NCI-H82 treated with DMSO at 0.1 percent for 48 hours (cell line): ENCODE results near the gene CFAP61.
"Not testable (repeated sequence)": the region's sequence is repeated elsewhere in the genome, so short reads cannot be mapped to it uniquely, and the experiment has no call there.

Experiments used
- DNase-seq: peaks from one replicate; lab custom pipeline; 2025; ENCODE audit not compliant: unreplicated experiment; lab: John Stamatoyannopoulos, UW

CFAP61 gene, protein sequence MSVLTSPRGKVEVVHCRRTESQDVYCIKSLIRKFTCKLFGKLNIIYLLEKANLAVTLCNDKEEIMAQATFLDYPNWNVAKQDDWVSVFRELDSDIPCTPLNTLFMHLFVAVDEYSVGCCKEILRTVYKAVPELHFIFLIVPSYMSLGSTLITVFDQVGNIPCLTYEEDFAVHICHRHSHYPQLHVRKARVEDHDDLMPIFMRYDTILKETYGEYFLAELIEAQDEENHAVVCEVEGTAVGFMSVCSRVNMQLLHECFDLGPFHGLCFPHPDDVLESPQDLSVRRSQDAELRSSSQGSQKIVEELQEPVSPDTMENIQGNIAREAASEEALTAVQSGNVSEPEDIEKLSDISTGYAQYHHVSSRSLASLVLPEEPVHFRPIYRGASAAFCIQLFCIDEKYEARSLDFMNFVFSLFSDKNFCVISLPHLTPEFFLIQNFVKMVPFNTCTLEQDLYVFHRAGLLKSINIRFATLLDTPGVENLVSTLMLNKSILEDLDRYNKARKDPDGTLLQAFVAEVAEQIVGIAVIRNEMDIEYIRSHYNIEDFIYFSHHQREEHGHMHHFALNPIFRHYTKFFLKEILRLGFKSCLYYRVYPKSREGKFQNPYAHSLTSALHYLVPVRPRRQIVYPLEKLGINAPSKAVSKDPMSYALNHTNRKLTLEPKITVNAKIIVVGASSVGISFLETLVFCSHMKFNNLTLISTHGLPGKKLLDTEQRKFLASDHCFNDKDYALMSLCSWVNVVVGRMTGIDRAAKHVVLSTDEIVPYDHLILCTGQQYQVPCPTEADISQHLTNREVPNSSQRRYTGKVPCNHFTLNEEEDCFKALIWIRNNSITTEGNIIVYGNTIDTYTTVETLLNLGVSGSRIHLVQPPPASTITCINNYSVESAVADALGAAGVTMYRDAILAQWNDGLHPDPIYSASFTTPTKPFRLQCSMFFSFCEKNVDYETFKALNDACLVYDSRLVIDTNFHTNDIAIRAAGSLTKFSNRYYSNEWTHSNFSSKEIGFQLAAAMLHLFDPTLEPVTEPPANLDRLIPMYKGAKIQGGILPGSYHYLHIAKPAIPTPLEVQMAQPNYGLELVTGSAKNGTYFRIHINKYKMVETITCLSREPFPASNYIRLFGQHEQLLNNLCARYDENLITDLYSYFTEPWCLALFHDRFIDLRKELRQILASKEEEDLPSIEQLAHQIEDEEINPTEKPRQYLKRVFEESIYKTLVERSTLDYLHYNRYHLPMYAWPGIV

DNA sequence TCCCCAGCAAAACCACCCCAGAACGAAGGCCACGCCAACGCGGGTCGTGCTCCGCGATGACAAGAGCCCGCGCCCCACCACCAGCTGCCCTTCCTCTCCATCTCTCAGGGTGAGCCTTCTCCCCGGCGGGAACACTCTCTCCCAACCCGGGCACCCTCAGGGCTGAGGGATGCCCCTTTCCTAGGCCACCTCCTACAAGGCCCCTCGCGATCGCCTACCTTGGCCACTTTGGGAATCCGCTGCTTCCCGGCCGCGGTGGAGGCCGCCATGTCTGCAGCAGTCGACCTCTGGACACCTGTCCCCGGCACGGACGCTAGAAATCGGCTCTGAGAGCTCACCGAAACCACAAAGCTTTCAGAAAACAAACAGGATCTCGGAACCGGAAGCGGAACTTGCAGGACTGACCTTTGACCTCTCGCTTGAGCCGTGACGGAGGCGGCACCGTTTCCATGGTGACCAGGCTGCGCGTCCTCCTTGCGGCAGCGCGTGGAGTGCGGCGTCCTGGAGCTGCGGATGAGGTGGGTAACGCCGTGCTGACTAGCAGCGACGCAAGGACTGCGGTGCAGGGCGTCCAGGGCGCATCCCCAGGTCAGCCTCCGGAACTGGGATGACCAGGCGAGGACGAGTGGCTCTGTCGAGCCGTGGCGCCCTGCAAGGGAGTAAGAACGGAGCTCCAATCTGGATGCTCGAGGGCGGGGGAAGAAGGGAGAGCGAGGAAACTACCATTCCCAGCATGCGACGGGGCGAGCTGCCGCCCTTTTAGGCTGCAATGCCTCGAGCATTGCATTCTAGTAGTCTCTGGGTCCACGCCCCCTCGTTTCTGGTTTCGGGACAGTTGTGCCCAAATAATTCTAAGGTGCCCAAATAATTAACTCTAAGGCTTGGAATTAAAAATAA, at the start of gene CFAP61, which contains the start of gene CRNKL1:
CFAP61 (plus strand) TSS at position 459 of the 897 bp plus-strand sequence. CDS start 4,122 bp downstream, outside the sequence.
CRNKL1 (minus strand) TSS at position 393 of the 897 bp plus-strand sequence; CDS start at position 269, 124 bp downstream.
- peak; percentile 88 for DNase-seq

DNA sequence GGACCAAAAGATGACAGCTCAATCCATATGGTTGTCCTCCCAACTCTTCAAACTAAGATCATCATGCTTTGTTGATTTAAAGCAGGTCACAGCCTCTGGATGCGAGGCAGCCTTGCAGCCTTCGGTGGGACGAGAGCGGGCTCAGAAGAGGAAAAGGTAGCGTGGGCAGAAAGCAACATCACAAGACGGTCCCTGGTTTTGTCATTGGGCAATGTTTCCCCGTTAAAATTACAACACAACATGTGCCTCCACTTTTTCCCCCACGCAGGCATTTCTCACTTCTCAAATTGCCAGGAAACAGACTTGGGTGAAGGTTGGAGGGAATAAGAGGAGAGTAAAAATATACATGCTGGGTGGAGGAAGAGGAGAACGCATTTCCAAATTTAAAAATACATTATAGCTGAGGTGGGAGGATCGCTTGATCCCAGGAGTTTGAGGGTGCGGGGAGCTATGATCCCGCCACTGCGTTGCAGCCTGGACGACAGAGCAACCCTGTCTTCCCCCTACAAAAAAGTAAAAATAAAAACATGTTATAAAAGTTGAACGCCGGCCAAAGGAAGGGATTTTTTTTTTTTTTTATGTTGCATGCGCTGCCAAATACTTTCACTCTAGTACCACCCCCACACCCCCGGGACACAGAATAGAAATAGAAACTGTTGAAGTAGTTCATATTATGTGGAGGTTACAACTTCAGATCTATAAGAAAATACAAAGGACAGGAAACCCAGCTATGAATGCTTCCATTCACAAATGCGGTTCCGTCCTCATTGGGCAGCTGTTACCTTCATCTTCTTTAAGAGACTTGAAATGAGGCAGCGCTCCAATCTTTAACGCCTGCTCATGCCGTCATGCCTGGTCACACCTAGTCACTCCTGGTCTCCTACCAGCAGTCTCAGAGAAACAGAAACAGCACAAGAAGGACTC, 49.0 kb upstream of the CFAP61 start:
- DNase-seq, result no peak

DNA sequence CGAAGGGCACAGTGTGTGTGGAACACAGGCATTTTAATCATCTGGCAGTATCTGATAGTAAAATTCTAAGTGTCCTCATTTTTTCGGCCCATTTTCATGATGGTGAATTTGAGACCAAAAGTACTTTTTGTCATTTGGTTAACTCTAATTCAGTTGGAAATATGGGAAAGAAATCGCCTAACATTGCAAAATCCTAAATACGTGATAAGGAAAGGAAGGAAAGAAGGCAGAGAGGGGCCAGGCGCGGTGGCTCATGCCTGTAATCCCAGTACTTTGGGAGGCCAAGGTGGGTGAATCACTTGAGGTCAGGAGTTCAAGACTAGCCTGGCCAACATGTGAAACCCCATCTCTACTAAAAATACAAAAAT, 48.4 kb upstream of the CFAP61 start:
- DNase-seq, result not testable (repeated sequence)

DNA sequence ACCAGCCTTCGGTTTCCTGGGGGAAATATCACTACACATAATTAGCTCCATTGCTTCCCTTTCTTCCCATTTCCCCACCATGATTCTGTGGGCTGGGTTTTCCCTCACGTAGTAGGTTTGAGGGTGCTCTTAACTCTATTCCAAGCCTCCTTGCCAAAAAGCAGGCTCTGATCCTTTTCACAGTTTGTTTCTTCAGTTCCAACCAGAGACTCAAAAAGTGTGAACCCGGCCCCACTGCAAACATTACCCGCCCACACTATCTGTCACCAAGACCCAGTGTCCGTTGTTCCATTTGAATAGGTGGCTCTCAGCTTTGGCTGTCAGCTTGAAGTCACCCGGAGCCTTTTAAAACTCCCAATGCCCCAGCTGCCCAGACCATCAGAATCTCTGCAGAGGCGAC, 47.0 kb upstream of the CFAP61 start:
- no peak for DNase-seq

DNA sequence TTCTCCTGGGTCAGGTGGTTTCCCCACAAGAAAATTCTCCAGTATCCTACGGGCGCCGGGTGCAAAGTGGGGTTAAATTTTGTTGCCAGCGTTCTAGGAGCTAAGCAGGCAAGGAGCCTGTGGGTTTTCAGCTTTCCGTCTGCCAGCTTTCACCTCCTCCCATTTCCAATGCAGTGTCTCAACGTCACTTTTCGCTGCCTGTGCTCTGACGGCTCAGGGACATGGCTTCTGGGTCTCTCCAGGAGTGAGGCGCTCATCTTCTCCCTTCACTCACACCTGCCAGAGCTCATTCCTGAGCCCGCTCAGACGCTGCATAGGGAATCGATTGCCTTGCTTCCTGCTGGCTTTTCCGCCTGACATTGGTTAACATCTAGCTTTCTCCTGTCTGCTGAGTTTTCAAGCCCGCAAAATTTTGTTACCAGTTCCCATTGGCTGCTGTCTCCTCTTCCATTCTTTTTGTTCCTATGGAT, 42.5 kb upstream of the CFAP61 start:
- no peak for DNase-seq

DNA sequence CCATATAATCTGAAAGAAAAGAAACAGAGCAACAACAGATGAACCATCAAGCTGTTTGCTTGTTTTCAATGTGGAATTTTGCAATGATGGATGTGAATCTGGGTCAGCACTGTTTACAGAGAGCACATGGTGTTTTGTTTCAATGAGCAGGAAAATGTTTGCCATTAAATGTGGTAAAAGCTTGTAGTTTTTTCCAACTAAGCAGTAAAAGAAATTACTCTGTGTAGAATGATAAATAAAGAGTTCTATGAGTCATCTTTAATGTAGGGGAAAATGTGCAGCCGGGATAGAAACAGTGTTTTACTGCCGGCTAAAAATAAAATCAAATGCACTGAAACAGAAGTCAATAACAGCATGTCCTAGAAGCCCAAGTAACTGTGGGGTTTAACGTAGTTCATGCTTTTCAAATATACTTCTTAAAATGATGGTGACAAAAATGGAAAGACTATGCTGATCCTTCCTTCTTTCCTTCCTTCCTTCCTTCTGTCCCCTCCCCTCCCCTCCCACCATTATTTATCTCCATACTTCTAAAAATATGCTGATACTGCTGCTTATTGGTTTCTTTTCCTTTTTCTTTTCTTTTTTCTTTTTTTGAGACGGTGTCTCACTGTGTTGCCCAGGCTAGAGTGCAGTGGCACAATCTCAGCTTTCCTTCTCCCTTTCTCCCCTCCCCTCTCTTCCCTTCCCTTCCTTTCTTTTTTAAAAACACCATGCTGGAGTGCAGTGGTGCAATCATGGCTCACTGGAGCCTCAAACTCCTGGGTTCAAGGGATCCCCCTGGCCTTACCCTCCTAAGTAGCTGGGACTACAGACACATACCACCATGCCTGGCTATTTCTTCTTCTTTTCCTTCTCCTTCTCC, 41.5 kb upstream of the CFAP61 start:
- no peak for DNase-seq

DNA sequence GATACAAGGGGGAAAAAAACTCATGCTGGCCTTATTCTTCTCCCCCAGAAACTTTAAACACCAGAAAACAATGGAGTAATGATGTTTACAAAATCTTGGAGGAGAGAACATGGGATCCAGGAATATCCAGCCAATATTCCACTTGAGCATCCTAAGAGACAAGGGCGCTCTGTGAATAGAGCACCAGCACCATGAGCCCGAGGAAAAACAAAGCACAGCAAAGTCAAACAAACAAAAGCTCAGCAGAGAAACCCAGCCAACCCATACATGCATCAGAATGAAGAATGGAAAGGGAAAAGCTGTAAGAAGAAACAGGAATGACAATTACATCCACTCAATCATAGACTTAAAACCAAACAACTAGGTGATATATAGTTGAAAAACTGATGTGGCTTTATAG, 39.8 kb upstream of the CFAP61 start:
- DNase-seq, result no peak

DNA sequence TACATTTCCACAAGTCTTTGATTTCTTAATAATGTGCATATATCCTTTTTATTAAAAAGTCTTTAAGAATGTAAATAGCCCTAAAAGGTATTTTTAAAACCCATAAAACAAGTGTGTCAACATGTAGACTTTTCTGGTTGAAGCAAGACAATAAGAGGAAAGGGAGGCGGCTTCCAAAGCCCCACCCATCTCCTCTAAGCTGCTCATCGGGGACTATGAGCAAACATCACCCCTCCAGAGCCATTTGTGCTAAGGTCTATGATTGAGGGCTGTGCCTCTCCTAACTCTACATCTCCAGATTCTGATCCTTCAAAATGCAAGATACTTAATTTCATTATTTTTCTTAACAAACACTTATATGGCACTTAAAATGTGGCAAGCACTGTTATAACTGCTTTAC, 37.7 kb upstream of the CFAP61 start:
- DNase-seq, result no peak

DNA sequence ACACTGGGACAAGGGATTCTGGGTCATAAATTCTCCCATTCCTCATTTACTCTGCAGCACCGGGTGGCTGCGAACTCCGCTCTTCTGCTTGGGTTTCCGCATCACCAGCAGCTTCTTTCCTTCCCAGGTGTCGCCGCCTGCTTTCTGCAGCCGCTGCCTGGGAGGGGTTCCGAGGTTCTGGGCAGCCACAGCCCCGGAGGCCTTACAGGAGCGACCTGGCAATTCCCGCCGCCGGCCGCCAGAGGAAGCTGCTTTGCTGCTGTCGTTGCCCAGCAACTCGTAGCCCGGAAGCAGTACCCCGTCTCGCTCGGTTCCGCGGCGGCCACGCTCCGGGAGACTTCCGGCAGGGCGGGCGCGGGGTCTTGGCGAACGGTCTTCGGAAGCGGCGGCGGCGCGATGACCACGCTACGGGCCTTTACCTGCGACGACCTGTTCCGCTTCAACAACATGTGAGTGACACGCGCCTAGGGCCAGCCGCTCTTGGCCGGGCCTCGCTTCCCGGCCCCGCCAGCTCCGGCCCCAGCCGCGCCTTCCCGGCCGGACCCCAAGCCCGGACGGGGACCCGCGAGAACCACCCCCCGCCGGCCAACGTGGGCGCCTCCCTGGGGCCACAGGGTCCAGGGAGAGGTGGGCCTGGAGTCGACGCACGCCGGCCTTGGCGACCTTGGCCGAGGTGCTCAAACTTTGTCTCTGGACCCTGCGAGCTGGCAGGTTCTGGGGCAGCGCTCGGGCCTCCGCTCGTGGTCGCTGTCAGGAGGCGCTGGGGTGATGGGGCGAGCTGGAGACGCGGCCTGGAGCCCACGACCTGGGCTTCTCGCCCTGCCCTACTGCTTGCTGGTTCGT, 35.1 kb upstream of the CFAP61 start, which contains the start of gene NAA20:
NAA20 (plus strand) TSS at position 362 of the 843 bp plus-strand sequence; CDS start at position 397, 35 bp downstream.
- peak; percentile 79 for DNase-seq

DNA sequence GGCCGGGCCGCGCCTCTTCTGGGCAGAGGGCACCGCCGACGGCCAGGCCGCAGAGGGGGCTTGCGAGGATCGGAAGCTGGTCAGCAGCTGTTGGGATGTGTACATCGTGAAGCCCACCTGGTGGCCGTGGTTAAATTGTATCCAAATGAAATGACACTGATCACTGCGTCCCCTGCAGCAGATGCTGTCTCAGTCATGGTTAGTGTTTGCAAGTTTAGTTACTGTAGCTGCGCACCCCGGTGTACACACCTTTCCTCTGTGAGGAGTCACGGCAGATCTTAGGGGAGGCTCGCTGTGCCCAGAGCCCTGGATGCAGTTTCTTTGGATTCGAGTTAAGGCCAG, 34.5 kb upstream of the CFAP61 start:
- no peak for DNase-seq

DNA sequence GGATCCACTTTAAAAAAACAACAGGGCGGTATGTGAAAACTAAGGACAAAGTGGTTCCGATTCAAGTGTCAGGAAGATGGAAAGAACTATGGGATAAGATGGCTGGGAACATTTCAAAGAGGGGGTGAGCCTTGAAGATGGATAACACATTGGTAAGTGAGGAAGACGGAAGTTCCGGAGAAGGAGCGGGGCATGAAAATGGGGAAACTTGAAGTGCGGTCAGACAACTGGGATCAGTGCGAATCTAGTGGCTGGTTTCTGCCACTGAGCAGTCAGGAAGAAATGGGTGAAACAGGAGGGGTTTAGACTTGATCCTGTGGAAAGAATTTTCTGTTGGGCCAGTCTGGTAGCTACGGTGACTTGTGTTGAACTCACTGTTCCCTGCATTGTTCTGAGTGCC, 34.0 kb upstream of the CFAP61 start:
- no peak for DNase-seq

DNA sequence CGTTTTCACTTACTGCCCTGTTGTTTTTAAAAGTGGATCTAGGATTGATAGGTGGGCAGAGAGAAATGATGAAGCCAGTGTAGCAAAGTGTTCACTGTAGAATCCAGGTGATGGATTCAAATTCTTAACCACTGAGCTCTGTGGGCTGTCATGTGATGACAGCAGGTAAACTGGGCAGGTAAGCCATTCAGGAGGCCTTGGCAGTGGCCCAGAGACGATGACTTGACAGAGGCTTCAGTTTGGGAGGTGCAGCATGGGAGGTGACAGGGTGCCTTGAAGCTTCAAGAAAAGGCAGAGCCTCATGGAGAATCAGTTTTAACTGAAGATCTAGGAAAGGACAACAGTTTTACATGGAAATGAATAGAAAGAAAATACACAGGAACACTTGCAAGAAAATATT, 33.2 kb upstream of the CFAP61 start:
- DNase-seq, result no peak

DNA sequence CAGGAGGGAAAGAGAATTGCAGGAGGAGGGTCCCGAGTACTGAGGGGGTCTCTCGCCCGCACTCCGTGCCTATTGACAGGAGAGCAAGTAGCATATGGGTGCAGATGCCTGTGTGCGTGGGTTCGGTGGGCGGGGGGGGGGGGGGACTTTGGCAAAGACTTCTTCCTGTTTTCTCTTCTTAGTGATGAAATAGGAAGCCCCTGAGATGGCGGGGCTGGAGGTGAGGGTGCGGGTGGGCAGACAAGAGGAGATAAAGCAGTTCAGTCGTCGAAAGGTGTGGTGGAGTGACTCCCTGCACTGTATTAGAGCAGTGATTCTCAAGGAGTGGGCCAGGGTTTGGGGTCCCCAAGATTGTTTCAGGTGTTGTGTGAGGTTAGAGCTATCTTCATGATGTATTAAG, 31.4 kb upstream of the CFAP61 start:
- no peak for DNase-seq

DNA sequence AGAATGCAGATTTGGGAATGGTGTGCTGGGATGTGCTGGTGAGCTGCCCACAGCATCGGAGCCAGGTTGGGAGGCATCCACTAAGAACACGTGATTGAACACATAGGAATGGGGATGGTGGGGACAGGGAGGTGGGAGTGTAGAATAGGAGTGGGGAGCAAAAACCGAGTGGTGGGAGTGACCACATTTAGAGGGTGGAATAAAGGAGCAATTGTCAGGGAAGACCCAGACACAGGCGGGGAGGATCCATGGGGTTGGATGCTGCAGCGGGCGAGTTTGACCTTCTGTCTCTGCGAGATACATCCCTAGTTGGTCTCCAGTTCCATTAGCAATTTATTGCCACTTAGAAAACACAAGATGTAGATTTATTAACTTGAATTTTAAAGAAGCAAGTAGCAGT, 30.5 kb upstream of the CFAP61 start:
- no peak for DNase-seq

DNA sequence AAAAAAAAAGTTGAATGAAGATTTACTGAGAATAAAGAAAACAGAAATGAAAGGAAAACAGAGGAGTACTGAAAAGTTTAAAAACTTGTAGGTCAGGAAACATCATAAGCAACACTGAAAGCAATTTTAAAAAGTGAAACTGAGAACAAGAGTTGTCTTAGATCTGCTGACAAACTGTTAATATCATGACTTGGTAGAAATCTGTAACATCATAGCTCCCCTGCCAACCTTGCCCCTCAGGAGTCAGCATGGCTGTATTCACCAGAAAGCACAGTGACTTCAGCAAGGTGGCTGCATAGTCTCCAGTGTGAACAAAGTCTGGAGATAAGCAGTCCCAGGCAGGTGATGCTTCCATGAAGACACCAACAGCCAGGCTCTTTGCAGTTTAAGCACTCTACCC, 29.8 kb upstream of the CFAP61 start:
- no peak for DNase-seq

DNA sequence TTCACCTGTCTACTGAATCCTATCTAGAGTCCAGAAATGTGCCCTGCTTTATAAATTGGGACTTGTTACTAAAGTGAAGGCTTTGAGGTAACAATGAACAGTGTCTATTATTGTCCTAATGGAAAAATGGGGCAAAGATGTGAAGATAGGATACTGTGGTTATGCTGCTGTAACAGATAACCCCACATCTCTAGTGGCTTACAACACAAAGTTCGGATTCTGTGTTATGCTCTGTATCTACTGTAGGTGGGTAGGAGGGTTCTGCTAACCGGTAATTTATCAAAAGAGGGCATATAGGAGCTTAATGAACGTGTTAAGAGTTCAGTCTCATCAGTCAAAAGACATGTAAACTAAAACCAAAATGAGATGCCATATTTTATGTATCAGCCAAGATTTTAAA, 28.9 kb upstream of the CFAP61 start:
- no peak for DNase-seq

DNA sequence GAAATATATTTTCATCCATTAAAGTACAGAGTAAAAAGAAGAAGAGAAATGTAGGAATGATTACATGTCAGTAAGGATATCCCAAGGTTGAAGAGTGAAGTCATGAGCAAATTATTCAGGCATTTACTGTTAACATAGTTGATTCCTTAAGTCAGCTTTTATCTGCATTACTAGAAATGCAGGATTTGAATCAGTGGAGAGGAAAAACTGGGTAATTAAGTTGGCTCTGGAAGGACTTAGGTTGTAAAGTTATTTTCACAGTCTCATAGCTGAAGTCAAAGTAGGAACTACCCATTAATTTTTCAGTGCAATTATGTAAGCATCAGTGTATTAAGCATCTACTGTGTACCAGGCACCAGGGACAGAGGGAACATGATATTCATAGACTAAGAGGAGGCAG, 27.4 kb upstream of the CFAP61 start:
- no peak for DNase-seq
